Esophagus mucosa (tissue), 1 donor: ENCODE data around the gene SURF1. TPM values are rescaled to one million over a fixed set of nuclear protein-coding genes. Genes with fewer than 3 reads are reported as not detected.

Experiments
- ATAC-seq: fragments of 200-7000 bp; cut with Tn5 transposase; one replicate; pipeline ENCODE4 v1.9.1; 2020
- total RNA-seq: library from RNA; stranded (reverse); gene quantifications from one replicate; pipeline ENCODE4 v1.2.4, GENCODE V29; 2023
- donor health status: DM: yes; HTN: yes; CAD: no.

Gene SURF1
- total RNA-seq, 1 donor from 2014 or later: 25.4 TPM

DNA sequence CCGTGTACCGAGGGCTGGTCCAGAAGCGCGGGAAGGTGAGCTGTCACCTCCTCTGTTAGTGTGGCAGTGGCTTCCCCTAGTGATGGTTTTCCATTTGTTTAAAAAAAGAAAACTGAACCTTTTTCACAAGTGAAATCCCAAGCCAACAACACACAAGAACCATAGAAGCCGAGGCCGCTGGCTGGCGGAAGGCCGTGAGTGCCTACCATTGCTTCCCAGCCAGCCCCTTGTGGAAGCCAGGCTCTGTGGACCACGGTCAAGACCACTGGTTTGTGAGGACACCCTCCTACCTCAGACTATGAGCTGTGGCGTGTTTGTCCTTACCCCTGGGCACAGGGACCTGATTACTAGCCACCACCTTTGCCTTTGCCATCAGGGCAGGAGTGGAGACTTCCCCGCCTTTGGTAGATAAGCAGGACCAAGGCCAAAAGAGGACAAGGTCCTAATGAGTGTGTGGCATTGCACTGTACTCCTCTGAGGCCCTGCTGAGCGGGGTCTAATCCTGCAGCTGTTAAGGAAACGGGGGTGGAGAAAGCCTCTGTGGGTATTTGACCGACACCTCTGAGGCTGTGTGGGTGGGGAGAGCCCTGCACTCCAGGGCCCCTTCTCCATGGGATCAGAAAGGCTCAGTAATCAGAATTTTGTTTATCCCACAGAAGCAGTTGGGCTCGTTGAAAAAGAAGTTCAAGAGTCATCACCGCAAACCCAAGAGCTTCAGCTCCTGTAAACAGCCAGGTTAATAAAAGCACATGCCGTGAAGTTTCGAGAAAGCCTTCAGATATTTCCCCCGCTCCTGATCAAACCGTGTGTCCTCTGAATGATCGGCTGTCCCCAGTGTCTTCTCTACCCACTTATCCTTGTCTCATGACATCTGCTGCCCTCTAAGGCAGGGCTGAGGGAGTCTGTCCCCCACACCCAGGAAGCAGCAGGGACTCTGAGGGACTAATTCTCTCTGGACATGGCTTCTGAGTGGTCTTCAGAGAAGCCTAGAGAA lies 4.4 kb upstream of the SURF1 start:
- ATAC-seq: no peak

DNA sequence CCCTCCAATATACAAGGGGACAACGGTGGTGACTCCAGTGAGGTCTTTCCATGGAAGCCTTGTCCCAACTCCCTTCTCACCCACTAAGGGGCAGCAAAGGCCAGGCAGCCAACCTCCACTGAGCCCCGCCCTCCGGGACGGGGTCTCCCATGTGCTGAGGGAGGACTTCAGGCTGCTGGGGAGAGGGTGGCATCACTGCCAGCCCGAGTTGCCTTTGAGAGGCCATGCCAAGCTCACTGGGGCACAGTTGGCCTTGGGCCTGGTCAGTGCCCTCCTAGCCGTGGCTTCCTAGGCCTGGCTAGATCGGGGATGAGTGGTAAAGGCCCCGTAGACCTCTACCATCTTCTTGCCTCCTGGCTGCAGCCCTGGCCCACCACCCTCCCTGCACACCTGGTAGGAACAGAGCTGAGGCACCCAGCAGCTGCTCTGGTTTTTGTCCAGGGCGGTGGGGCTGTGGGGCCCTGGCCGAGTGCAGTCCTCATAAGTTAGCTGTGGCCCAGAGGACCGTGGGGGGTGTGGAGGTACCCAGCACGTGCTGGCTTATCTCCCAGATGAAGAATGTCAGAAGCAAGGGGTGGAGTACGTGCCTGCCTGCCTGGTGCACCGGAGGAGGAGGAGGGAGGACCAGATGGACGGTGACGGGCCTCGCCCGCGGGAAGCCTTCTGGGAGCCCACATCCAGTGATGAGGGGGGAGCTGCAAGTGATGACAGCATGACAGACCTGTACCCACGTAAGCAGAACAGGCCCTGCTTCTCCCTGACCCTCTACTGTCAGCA lies 3.3 kb upstream of the SURF1 start:
- no peak for ATAC-seq

DNA sequence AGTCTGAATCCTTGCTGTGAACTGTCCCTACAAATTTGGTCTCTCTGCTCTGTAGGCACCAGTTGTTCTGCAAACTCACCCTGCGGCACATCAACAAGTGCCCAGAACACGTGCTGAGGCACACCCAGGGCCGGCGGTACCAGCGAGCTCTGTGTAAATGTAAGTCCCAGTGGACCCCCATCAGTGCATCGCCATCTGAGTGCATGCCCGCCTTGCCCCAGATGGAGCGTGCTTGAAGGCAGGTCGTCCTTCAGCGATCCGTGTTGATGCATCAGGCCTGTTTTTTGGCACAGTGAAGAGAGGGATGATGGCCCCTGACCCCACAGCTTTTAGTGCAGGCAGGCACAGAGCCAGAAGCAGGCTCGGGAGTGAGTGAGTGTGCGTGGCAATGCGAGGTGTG lies 1.4 kb upstream of the SURF1 start:
- no peak for ATAC-seq

DNA sequence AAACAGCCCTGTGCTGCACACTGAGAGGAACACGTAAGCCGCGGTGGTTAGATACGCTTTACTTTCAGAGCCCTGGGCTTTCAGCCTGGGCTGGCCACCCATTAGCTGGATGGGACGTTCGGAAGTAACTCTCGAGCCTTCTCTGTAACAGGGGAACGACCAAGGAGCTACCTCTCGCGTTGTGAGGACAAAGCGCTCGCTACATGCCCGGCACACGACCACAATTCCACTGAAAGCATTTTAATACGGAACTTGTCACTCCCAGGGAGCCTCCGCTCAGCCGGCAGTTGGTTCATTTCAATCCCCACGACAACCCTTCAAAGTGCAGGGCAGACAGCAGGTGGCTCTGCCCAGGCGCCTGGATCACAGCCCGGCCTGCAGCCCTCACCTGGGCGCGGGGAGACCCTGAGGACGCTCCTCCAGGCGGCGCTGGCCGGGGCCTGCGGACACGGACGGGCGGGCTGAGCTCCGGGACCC lies 368 bp downstream of the SURF1 start:
- peak; percentile 21 for ATAC-seq

DNA sequence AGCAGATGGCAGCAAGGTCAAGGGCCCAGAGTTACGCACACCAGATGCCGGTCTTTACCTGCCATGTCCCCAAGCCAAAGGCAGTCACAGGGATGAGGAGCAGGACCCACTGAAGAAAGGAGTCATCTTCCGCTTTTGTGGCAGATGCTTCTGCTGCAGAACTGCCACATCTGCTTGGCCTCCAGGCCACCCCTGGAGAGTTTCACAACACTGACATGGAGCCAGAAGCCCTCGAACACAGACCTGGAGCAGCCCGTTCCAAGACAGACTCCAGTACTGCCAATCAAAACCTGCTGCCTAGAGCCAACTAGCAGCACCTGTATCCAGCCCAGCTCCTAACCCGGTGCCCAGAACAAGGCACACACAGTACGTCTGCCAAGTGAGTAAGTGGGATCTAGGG lies 1.5 kb downstream of the SURF1 start:
- no peak for ATAC-seq

DNA sequence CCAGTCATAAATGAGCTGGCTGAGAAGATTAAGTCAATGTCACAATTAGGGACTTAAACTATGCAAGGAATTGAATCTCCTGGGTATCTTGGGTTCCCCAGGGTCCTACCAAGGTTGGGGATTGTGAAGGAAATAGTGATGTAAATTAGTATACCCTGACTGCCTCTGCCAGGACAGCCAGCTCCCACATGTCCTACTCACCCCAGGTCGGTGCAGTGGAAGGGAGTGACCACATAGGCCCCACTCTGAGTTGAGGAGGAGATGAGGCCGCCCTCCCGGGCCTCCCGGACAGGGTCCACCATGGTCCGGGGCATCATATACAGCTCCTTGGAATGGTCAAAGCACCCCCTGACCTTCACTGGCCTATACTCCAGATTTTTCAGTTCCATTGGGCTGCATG lies 2.7 kb downstream of the SURF1 start:
- no peak for ATAC-seq

DNA sequence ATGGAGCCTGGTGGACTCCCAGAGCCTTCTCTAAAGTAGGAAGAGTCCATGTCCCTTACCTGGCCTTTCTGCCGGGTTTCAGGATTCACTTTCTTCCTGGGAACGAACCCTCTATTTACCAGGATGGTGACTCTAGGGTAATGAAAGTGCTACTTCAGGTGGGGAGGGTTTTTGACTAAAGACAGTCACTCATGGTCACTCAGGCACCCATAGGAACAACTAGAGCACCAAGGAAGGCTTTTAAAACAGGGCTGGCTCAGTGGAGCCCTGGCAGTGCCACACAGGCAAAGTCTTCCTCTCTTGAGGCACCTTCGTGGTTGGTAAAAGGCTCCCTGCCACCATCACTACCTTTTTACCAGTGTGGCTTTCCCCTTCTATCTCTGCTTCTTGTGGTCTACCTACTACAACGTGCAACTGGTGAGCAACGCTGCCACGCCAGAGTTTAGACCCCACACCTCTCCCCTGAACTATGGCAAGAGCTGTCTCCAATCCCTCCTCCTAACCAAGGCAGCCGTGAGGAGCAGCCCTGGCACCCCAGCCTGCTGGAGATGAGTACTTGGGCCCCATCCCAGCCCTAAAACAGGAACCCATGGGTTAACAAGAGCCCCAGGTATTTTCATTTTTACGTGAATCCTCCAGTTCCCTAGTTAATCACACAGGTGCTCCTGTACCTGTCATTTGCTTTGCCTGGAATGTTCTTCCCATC lies 3.5 kb downstream of the SURF1 start:
- no peak for ATAC-seq

DNA sequence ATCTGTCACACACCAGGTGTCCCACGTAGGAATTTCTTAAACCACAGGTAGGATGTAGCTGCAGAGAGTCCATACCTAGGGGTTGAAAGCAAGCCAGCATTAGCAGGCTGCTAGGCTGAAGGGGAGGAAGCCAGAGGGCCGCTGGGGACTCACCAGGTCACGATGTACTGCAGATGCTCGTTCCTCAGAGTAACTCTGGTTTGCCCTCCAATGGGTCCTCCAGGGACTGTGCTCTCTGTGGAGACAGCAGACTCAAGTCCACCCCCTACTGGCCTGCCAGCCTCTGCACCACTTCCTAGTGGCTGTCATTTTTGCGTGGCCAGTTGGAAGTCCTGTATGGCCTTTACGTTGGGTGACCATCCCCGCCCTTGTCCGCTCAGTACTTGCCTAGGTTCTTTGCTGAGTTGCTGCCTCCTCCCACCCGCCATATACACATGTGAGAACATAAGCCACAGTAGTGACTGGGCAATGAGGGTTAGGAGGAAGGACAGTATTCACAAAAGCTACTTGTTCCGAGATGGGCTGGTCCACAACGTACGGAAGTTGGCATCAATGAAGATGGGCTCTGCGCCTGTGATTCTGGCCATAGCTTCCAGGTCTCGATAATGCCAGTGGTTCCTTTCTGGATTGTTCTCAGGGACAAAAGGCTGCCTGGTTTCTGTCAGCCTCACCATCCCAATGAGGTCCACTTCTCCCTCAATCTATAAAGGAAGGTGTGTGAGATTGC lies 4.2 kb downstream of the SURF1 start:
- ATAC-seq: peak; percentile 11

DNA sequence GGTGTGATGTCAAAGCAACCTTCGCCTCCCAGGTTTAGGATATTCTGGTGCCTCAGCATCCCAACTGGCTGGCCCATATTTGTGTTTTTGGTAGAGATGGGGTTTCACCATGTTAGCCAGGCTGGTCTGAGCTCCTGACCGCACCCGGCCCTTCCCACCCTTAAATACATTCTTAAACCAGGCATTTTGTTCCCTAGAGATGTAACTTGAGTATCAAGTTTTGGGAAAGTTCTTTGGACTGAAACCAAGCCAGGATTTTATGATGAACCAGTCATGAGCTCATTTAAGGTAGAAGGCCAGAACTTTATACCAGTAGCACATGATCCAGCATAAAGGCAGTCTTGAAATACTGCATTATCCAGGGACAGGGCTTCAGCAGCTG lies 4.8 kb downstream of the SURF1 start:
- ATAC-seq: no peak

DNA sequence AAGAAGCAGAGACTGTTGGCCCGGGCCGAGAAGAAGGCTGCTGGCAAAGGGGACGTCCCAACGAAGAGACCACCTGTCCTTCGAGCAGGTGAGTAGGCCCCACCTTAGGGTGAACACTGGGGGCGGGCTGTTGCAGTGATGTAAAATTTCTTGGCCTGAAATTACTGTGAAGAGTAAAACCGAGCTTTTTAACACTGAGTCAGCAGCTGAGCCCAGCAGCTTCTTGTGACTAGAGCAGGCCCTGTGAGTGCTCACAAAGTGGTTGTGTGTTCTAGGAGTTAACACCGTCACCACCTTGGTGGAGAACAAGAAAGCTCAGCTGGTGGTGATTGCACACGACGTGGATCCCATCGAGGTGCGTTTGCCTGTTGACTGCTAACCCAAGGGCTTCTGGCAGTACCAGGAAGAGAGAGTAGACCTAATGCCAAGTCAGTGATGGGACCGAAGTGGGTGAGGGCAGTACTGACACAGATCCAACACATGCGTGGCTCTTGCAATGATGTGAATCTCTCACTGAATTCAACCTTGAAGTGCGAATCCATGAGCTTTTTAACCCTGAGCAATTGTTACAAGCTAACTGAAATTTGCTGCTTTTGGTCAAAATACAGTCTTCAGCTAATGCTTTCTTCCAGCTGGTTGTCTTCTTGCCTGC lies 6.2 kb downstream of the SURF1 start:
- no peak for ATAC-seq

DNA sequence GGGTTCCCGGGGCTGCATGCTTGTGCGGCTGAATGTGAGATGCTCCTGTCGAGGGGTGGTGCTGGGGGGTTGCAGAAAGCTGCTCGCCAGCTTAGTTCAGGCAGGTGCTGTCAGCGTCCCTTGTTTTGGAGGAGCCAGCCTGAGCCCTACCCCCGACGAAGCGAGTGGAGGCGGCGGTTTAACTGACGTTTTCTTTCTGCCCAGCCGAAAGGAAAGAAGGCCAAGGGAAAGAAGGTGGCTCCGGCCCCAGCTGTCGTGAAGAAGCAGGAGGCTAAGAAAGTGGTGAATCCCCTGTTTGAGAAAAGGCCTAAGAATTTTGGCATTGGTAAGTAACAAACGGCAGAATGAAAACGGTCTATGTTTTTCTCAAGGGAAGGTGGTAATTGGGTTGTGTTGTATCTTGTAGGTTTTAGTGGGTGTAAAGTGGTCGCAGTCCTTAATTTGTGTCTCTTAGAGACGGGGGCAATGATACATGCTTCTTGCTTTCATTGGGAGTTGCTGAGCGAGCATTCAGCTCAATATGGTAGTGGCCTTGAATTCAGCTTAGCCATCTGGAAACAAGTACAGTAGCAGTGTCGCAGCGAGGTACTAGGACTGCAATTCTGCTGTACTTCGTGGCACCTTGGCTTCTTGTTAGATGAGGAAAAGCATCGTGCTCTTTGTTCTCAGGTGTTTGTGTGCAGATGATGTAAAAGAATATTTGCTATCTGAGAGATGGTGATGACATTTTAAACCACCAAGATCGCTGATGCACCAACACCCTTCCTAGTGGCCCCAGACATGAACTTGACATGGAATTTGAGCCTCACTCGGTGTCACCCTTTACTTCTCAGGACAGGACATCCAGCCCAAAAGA lies 7.3 kb downstream of the SURF1 start:
- ATAC-seq: no peak

DNA sequence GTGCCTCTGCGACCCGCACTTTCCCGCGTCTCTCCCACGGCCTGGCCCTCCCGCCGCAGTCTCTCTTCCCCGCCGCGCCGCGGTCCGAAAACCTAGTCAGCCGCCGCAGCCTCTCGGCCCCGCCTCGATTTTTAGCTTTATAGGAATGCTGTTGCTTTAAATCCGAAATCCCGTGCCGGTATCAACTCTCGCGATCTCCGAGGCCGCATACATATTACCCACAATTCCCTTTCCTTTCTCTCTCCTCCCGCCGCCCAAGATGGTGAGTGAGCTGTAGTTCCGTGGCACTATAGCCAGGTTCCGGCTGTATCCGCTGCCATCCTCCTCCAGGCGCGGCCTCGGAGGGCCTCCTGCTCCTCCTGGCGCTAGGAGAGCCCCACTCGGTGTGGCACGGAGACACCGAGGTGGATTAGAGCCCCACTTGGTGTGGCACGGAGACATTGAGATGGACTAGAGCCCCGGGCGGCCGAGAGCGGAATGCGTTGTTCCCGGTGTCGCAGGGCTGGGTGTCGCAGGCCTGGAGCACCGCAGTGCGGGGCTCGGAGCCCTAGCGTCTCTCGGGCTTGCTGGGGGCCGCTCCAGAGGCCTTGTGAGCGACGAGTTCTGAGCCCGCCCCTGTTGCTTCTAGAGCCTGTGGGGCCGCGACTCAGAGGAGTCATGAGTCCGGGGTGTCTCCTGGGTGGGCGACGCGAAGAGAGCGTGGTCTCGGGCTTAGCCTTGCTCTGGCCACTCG lies 8.1 kb downstream of the SURF1 start, which contains the start of the genes MED22 and RPL7A:
Gene MED22 (minus strand): TSS at position 147 of the 733 bp plus-strand sequence. CDS start 1,469 bp downstream, outside the sequence.
Gene RPL7A (plus strand): TSS at position 234 of the 733 bp plus-strand sequence. CDS start 26 bp downstream, at position 260.
- peak; percentile 84 for ATAC-seq

DNA sequence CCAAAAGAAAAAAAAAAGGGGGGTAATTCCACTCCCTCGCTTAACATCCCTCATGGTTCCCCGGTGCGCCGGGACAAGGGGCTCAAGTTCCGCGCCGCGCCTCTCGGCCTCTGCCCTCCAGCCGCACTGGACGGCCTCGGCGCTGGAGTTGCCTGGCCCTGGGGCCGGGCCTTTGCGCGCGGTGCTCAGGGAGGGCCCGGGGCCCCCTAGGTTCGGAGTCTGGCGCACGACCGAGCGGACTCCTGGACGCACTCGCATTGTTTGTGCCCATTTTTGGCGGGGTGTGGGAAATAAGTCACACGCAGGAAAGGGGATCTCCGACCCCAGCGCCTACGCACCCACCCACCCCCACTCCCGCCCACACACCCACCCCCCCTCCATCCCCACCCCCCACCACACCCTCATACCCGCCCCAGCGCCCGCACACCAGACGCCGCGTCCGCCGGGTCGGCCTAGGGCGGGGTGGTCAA lies 8.7 kb downstream of the SURF1 start:
- peak; percentile 43 for ATAC-seq

DNA sequence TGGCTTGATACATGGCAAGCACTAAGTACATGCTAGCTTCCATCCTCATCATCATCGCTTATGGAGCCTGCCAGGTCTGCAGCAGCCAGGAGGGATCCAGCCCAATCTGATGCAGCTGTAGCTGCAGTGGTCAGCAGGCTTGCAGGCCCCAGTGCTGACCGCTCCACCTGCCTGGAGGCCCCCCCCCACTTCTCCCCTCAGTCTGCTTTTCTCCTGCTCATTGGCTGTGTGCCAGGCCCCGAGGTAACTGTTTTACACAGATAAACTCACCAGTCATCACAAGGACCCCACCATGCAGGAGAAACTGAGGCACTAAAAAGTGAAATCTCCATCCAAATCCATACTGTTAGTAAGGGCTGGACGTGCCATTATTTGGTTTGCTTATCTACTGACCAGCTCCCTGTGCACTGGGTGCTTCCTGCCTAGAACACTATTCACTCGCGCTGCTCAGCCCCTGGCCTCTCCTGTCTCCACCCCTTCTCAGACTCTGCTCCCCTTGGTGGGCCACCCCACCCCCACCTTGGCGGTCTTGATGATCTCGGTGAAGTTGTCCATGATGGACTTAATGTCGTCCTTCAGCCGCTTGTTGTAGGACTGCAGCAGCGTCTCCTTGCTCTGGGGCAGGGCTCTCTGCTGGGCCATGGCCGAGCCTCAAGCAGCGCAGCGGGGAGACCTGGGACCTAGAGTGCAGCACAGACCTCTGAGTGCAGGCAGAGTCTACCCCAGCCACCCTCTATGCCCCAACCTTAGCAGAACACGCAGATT lies 10.1 kb downstream of the SURF1 start:
- peak; percentile 0 for ATAC-seq

DNA sequence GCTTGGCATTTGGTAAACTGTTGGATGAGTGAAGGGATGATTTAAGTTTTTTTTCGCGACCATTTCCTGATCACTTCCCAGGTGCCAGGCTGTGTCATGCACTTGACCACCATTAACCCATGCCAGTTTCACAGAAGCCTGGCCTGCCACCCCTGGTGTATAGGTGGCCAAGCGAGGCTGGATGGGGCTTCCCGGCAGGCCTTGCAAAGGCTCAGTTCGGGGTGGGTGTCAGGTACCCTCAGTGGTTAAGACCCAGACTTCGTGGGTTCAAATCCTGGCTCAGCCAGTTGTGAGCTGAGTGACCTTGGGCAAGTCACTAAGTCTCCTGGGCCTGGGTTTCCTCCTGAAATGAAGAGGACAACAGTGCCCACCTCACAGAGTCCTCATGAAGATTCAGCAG lies 10.7 kb downstream of the SURF1 start:
- ATAC-seq: no peak

DNA sequence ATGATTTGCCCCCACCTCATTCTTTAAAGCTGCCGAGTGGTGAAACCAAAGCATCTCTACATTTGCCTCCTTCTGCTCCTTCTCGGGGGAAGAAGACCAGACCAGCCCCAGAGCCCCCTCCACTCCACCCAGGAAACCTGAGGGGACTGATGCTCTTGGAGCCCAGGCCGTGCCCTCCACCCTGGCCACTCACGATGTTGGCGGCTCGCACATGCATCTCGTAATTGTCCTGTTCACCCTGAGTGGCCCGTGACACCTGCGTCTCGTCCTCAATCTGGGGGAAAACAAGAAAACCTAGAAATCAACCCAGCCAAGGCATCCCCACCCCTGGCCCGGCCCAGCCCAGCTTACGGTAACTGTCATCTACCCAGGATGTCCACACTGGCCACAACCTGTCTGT lies 11.3 kb downstream of the SURF1 start:
- no peak for ATAC-seq

DNA sequence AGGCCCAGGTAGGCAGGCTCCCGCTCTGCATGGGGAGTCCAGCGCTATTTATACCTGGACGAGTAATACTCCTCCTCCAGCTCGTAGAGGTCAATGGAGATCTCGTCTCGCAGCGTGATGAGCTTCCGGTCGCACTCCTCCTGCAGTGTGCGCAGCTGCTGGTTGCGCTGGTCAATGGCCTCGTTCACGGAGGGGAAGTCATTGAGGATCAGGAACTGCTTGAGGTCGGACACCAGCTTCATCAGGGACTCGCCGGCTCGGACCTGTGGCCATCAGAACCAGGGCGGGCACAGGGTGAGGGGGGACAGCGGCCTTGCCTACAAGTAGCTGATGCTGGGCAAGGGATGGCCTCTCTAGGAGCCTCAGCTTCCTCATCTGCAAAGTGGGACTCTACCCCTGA lies 12.2 kb downstream of the SURF1 start:
- no peak for ATAC-seq

DNA sequence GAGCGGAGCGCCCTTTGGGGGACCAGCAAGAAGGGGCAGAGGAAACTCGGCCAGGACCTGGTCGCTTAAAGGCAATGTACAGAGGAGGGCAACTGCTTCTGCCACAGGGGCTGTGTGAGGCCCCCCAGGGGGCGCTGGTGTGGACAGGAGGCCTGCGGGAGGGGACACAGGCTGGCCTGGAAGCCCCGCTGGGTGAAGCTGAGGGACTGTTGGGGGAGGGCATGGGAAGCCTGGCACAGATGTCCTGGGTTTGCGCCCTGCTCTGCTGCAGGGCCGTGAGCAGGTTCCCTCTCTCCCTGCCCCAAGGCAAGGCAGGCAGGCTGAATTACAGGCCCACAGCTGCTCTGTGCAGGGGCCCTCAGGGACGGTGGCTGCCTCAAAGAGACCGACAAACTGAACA lies 13.7 kb downstream of the SURF1 start:
- no peak for ATAC-seq

DNA sequence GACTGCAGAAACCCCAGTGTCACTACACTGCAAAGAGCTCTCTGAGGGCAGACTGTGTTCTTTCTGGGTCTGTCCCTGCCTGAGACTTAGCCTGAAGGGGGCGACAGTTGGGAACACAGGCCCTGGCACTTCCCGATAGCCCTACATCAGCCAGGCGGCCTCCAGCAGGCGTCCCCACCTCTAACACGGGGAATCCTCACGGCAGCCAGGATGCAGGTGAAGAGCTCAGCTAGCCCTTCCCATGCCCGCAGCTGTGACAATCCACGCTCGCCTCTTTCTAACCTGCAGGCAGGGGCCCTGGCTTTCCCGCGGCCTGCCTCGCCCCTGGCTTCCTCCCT lies 14.2 kb downstream of the SURF1 start:
- no peak for ATAC-seq
